DMS 273 treated with DMSO at 0.1 percent for 48 hours (cell line): ENCODE results near the gene WNK2.
"Not testable (repeated sequence)": the region's sequence is repeated elsewhere in the genome, so short reads cannot be mapped to it uniquely, and the experiment has no call there.

Experiments
- DNase-seq: peaks from one replicate; lab custom pipeline; 2025; lab: John Stamatoyannopoulos, UW

WNK2 gene

GRCh38 chr9:93338196-93338595 is 154.3 kb downstream of the WNK2 start:
- not testable (repeated sequence) for DNase-seq

GRCh38 chr9:93340091-93340490 is 156.2 kb downstream of the WNK2 start:
- no peak for DNase-seq

GRCh38 chr9:93341820-93342219 is 157.9 kb downstream of the WNK2 start:
- DNase-seq, result not testable (repeated sequence)

GRCh38 chr9:93342428-93342827 is 158.5 kb downstream of the WNK2 start:
- DNase-seq, result not testable (repeated sequence)

GRCh38 chr9:93343663-93344062 is 159.7 kb downstream of the WNK2 start:
- no peak for DNase-seq

GRCh38 chr9:93345643-93346230 is 161.8 kb downstream of the WNK2 start:
- no peak for DNase-seq

GRCh38 chr9:93346231-93347112 is 162.5 kb downstream of the WNK2 start:
- DNase-seq, result no peak

GRCh38 chr9:93347371-93347975 is 163.5 kb downstream of the WNK2 start:
- not testable (repeated sequence) for DNase-seq

- not testable (repeated sequence) for DNase-seq
These were observed 169.7 kb downstream of the WNK2 start for GRCh38 chr9:93353413-93354310.

GRCh38 chr9:93354451-93354850 is 170.5 kb downstream of the WNK2 start:
- no peak for DNase-seq

- DNase-seq, result no peak
These were observed 171.9 kb downstream of the WNK2 start for GRCh38 chr9:93355827-93356226.

GRCh38 chr9:93357649-93358048 is 173.7 kb downstream of the WNK2 start:
- DNase-seq, result no peak

- DNase-seq, result not testable (repeated sequence)
These were observed 176.0 kb downstream of the WNK2 start for GRCh38 chr9:93359907-93360306.

- DNase-seq, result no peak
These were observed 178.1 kb downstream of the WNK2 start for GRCh38 chr9:93361995-93362394.

- no peak for DNase-seq
These were observed 180.9 kb downstream of the WNK2 start for GRCh38 chr9:93364734-93365426.

GRCh38 chr9:93365427-93366118 is 181.6 kb downstream of the WNK2 start:
- DNase-seq, result no peak

- no peak for DNase-seq
These were observed 182.1 kb downstream of the WNK2 start for GRCh38 chr9:93366119-93366447.

GRCh38 chr9:93366486-93366885 is 182.5 kb downstream of the WNK2 start:
- DNase-seq, result not testable (repeated sequence)

- no peak for DNase-seq
These were observed 184.5 kb downstream of the WNK2 start for GRCh38 chr9:93368437-93368836.

- DNase-seq, result no peak
These were observed 185.7 kb downstream of the WNK2 start for GRCh38 chr9:93369686-93370085.
